ENCODE data around the gene AGBL1. TPM values are rescaled to one million over a fixed set of nuclear protein-coding genes. Genes with fewer than 3 reads are reported as not detected.
"Not testable (repeated sequence)": the region's sequence is repeated elsewhere in the genome, so short reads cannot be mapped to it uniquely, and the experiment has no call there.

AGBL1 gene
- total and polyA plus RNA-seq, 4 donors: 0.08 to 147 (median 4.7) TPM

DNA sequence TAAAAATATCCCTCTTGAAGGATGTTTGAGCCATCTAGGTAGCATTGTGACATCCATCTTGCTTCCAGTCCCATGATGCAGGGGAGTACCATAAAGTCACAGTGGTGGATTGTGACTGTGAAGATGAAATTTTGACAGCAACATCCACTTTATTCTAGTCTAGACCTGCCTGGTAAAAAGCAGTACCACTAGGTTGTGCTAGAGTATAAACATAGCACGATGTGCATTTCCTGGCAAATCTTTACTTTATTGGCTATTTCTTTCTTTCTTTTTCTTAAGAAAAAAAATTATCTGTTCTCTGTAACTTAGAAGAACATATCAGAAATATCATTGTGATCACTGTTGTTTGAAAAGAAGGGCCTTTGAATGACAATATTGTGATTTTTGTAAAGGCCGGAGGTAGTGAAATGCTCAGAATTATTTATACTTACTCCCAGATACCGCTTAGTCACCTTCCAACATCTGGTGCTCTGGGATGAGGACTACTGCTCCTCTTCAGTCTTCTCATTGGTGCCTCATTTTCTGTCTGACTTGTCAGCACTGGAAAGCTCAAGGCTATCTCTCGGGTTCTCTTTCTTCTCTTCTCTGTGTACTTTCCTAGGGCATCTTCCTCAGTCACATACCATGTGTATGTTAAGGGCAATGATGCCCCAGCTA lies 35.6 kb downstream of the AGBL1 start:
- ATAC-seq (ENCODE audit: insufficient read depth, low FRiP score) (no peak), DNase-seq (peak in 2 of 3 donors; percentile 38 to 66)
- Histone ChIP-seq H3K27me3 (ENCODE audit: control insufficient read depth in 3 of 3, insufficient read depth in 3 of 3, low read length in 2 of 3) (peaks cover 0 to 2% (median 0%) of the 10 kb centered on the region in 3 donors), H3K4me1 (ENCODE audit: control insufficient read depth in 5 of 5, insufficient read depth in 5 of 5, low read length in 5 of 5) (peaks cover 0 to 5% (median 0%) of the 10 kb centered on the region in 5 donors), H3K9ac (ENCODE audit: insufficient read depth in 1 of 2, low read length in 2 of 2) (no peak overlapping the region), H3K27ac (ENCODE audit: low read depth in 1 of 2, low read length in 1 of 2) (no peak overlapping the region), H3K9me3 (ENCODE audit: control insufficient read depth in 4 of 4, insufficient read depth in 3 of 4, low read length in 3 of 4) (no peaks in the 10 kb centered on the region), H3K4me3 (no peak overlapping the region), H3K36me3 (ENCODE audit: control insufficient read depth in 4 of 4, insufficient read depth in 4 of 4, low read length in 4 of 4) (no peaks in the 10 kb centered on the region)
- 65 to 80% methylated on average over 4 of the region's 4 CpGs for WGBS, 2 donors
- TF ChIP-seq, protein P1, sequence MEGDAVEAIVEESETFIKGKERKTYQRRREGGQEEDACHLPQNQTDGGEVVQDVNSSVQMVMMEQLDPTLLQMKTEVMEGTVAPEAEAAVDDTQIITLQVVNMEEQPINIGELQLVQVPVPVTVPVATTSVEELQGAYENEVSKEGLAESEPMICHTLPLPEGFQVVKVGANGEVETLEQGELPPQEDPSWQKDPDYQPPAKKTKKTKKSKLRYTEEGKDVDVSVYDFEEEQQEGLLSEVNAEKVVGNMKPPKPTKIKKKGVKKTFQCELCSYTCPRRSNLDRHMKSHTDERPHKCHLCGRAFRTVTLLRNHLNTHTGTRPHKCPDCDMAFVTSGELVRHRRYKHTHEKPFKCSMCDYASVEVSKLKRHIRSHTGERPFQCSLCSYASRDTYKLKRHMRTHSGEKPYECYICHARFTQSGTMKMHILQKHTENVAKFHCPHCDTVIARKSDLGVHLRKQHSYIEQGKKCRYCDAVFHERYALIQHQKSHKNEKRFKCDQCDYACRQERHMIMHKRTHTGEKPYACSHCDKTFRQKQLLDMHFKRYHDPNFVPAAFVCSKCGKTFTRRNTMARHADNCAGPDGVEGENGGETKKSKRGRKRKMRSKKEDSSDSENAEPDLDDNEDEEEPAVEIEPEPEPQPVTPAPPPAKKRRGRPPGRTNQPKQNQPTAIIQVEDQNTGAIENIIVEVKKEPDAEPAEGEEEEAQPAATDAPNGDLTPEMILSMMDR (IDR thresholded peaks at IDR 0.05; ENCODE audit: control extremely low read depth, extremely low read depth): no peak

- H3K36me3 ChIP-seq (ENCODE audit: control insufficient read depth in 4 of 4, insufficient read depth in 4 of 4, low read length in 4 of 4): no peaks in the 10 kb centered on the region
- no peak for ATAC-seq (ENCODE audit: insufficient read depth, low FRiP score)
- WGBS, 2 donors: 44 to 54% methylated on average over 7 of the region's 7 CpGs
- DNase-seq: peak in 2 of 3 donors; percentile 53 to 87
- no peak overlapping the region for H3K4me3 ChIP-seq
- TF ChIP-seq, protein P1 (IDR thresholded peaks at IDR 0.05; ENCODE audit: control extremely low read depth, extremely low read depth): no peak
- peaks cover 0 to 2% (median 0%) of the 10 kb centered on the region in 3 donors for H3K27me3 ChIP-seq (ENCODE audit: control insufficient read depth in 3 of 3, insufficient read depth in 3 of 3, low read length in 2 of 3)
- no peak overlapping the region for H3K9ac ChIP-seq (ENCODE audit: insufficient read depth in 1 of 2, low read length in 2 of 2)
- H3K9me3 ChIP-seq (ENCODE audit: control insufficient read depth in 4 of 4, insufficient read depth in 3 of 4, low read length in 3 of 4): no peaks in the 10 kb centered on the region
- peaks cover 0 to 12% (median 0%) of the 10 kb centered on the region in 5 donors for H3K4me1 ChIP-seq (ENCODE audit: control insufficient read depth in 5 of 5, insufficient read depth in 5 of 5, low read length in 5 of 5)
- H3K27ac ChIP-seq (ENCODE audit: low read depth in 1 of 2, low read length in 1 of 2): peak overlapping the region in 1 of 2 donors; percentile 3
These were observed 42.0 kb downstream of the AGBL1 start for GRCh38 chr15:86121568-86122225.

- not testable (repeated sequence) for H3K9me3 ChIP-seq (ENCODE audit: control insufficient read depth in 4 of 4, insufficient read depth in 3 of 4, low read length in 3 of 4); H3K27me3 ChIP-seq (ENCODE audit: control insufficient read depth in 3 of 3, insufficient read depth in 3 of 3, low read length in 2 of 3); H3K4me3 ChIP-seq; H3K9ac ChIP-seq (ENCODE audit: insufficient read depth in 1 of 2, low read length in 2 of 2); ATAC-seq (ENCODE audit: insufficient read depth, low FRiP score); DNase-seq; H3K36me3 ChIP-seq (ENCODE audit: control insufficient read depth in 4 of 4, insufficient read depth in 4 of 4, low read length in 4 of 4); H3K27ac ChIP-seq (ENCODE audit: low read depth in 1 of 2, low read length in 1 of 2)
- peaks cover 0 to 12% (median 0%) of the 10 kb centered on the region in 5 donors for H3K4me1 ChIP-seq (ENCODE audit: control insufficient read depth in 5 of 5, insufficient read depth in 5 of 5, low read length in 5 of 5)
- WGBS, 2 donors: 77 to 83% methylated on average over 3 of the region's 3 CpGs
These were observed 43.2 kb downstream of the AGBL1 start for GRCh38 chr15:86122691-86123391.

- no peak for ATAC-seq (ENCODE audit: insufficient read depth, low FRiP score)
- Histone ChIP-seq H3K4me3 (no peak overlapping the region), H3K9me3 (ENCODE audit: control insufficient read depth in 4 of 4, insufficient read depth in 3 of 4, low read length in 3 of 4) (no peaks in the 10 kb centered on the region), H3K36me3 (ENCODE audit: control insufficient read depth in 4 of 4, insufficient read depth in 4 of 4, low read length in 4 of 4) (no peaks in the 10 kb centered on the region), H3K27me3 (ENCODE audit: control insufficient read depth in 3 of 3, insufficient read depth in 3 of 3, low read length in 2 of 3) (no peaks in the 10 kb centered on the region), H3K27ac (ENCODE audit: low read depth in 1 of 2, low read length in 1 of 2) (no peak overlapping the region), H3K9ac (ENCODE audit: insufficient read depth in 1 of 2, low read length in 2 of 2) (no peak overlapping the region), H3K4me1 (ENCODE audit: control insufficient read depth in 5 of 5, insufficient read depth in 5 of 5, low read length in 5 of 5) (peaks cover 0 to 12% (median 0%) of the 10 kb centered on the region in 5 donors)
- 67 to 79% methylated on average over 3 of the region's 3 CpGs for WGBS, 2 donors
- TF ChIP-seq, protein P1 (IDR thresholded peaks at IDR 0.05; ENCODE audit: control extremely low read depth, extremely low read depth): no peak
- DNase-seq: peak in 1 of 3 donors; percentile 6
These were observed 46.1 kb downstream of the AGBL1 start for GRCh38 chr15:86125775-86126174.
